GM04504 (cell line): ENCODE data around the gene ARID3A.

Experiments
- DNase-seq: peaks from one replicate; pipeline ENCODE4 v3.0.0-alpha.2; 2012; ENCODE audit warnings: low read depth

The ARID3A gene

GRCh38 chr19:990119-990571, 64.3 kb downstream of the ARID3A start:
- DNase-seq, result no peak

GRCh38 chr19:990746-991145, 64.9 kb downstream of the ARID3A start:
- no peak for DNase-seq

GRCh38 chr19:991174-991931, 65.5 kb downstream of the ARID3A start:
- no peak for DNase-seq

- DNase-seq, result no peak
These were observed 66.3 kb downstream of the ARID3A start for GRCh38 chr19:991932-992669.

- no peak for DNase-seq
These were observed 66.8 kb downstream of the ARID3A start for GRCh38 chr19:992670-993055.

- no peak for DNase-seq
These were observed 67.6 kb downstream of the ARID3A start for GRCh38 chr19:993361-993830.

- DNase-seq, result no peak
These were observed 68.1 kb downstream of the ARID3A start for GRCh38 chr19:993831-994393.

- no peak for DNase-seq
These were observed 68.7 kb downstream of the ARID3A start for GRCh38 chr19:994516-994915.

GRCh38 chr19:995051-995827, 69.4 kb downstream of the ARID3A start:
- no peak for DNase-seq

- no peak for DNase-seq
These were observed 70.4 kb downstream of the ARID3A start for GRCh38 chr19:996051-996838.

GRCh38 chr19:998064-998463, 72.2 kb downstream of the ARID3A start:
- DNase-seq, result no peak

- no peak for DNase-seq
These were observed 73.5 kb downstream of the ARID3A start for GRCh38 chr19:999379-999719.

- DNase-seq, result no peak
These were observed 74.3 kb downstream of the ARID3A start, which contains the start of gene GRIN3B for GRCh38 chr19:1000095-1000494. TSS of gene GRIN3B (plus strand) at chr19:1000419. CDS start at chr19:1000438, 19 bp downstream.

- no peak for DNase-seq
These were observed 75.0 kb downstream of the ARID3A start for GRCh38 chr19:1000591-1001537.

GRCh38 chr19:1001538-1002166, 75.8 kb downstream of the ARID3A start:
- no peak for DNase-seq

- DNase-seq, result no peak
These were observed 76.8 kb downstream of the ARID3A start for GRCh38 chr19:1002600-1002999.

- DNase-seq, result no peak
These were observed 77.4 kb downstream of the ARID3A start for GRCh38 chr19:1003283-1003682.

GRCh38 chr19:1004204-1004802, 78.5 kb downstream of the ARID3A start:
- no peak for DNase-seq
